Hepatocyte (in vitro differentiated cells): ENCODE measurements around the gene STK11. TPM values are rescaled to one million over a fixed set of nuclear protein-coding genes. Genes with fewer than 3 reads are reported as not detected.
A peak's percentile ranks its signal among the peaks of the same experiment; 100 is the strongest.

Experiments used
- DNase-seq: peaks from one replicate; pipeline ENCODE4 v3.0.0-alpha.2; 2016; ENCODE audit warnings: low spot score
- H2AFZ ChIP-seq: fragments of 200-600 bp; sonication (generic); 2 replicates; pipeline ENCODE4 v1.6.0; 2016; ENCODE audit warnings: antibody characterized with exemption, mild to moderate bottlenecking
- H3K27ac ChIP-seq: fragments of 200-600 bp; sonication (generic); 2 replicates; pipeline ENCODE4 v1.5.1; 2016; ENCODE audit warnings: mild to moderate bottlenecking
- H3K27me3 ChIP-seq: fragments of 200-600 bp; sonication (generic); 2 replicates; pipeline ENCODE4 v1.6.1; 2016
- H3K36me3 ChIP-seq: fragments of 200-600 bp; sonication (generic); replicated peaks from 2 replicates; pipeline ENCODE4 v1.5.1; 2016; ENCODE audit warnings: low read depth; ENCODE audit not compliant: insufficient read depth
- H3K4me1 ChIP-seq: fragments of 200-600 bp; sonication (generic); 2 replicates; pipeline ENCODE4 v1.5.1; 2016; ENCODE audit warnings: mild to moderate bottlenecking, moderate library complexity; ENCODE audit not compliant: insufficient read depth
- H3K4me2 ChIP-seq: fragments of 200-600 bp; sonication (generic); 2 replicates; pipeline ENCODE4 v1.6.0; 2016
- H3K4me3 ChIP-seq: fragments of 200-600 bp; sonication (generic); 2 replicates; pipeline ENCODE4 v1.5.1; 2016; ENCODE audit warnings: mild to moderate bottlenecking
- H3K79me2 ChIP-seq: fragments of 200-600 bp; sonication (generic); 2 replicates; pipeline ENCODE4 v1.6.0; 2017; ENCODE audit warnings: mild to moderate bottlenecking
- H3K9me2 ChIP-seq: fragments of 200-600 bp; sonication (generic); replicated peaks from 2 replicates; pipeline ENCODE4 v1.6.0; 2017; ENCODE audit warnings: mild to moderate bottlenecking; ENCODE audit not compliant: insufficient read depth
- H3K9me3 ChIP-seq: fragments of 200-600 bp; sonication (generic); 2 replicates; pipeline ENCODE4 v1.5.1; 2016; ENCODE audit warnings: low read depth, mild to moderate bottlenecking
- H4K20me1 ChIP-seq: fragments of 200-600 bp; sonication (generic); 2 replicates; pipeline ENCODE4 v1.6.0; 2016; ENCODE audit warnings: mild to moderate bottlenecking; ENCODE audit not compliant: insufficient read depth, poor library complexity, severe bottlenecking
- CTCF ChIP-seq: fragments of 200-600 bp; sonication (generic); IDR thresholded peaks from 2 replicates; pipeline ENCODE4 v1.5.1; 2016; ENCODE audit warnings: antibody characterized with exemption, mild to moderate bottlenecking; ENCODE audit not compliant: poor library complexity
- EZH2 ChIP-seq: fragments of 200-600 bp; sonication (generic); IDR thresholded peaks from 2 replicates; pipeline ENCODE4 v1.6.1; 2016; ENCODE audit warnings: antibody characterized with exemption, mild to moderate bottlenecking, borderline replicate concordance
- EZH2phosphoT487 ChIP-seq: fragments of 200-600 bp; sonication (generic); IDR thresholded peaks from one replicate; pipeline ENCODE4 v1.6.1; 2018; ENCODE audit warnings: antibody characterized with exemption, mild to moderate bottlenecking, low read depth, moderate library complexity; ENCODE audit not compliant: unreplicated experiment, severe bottlenecking
- WGBS: methylation state at CpG from one replicate; pipeline ENCODE4 v1.1.6; 2016; ENCODE audit warnings: low lambda C conversion rate; ENCODE audit errors: missing lambda C conversion rate; 5-methylcytosine and 5-hydroxymethylcytosine counted together
- polyA plus RNA-seq: library from polyadenylated mRNA; unstranded; fragments of >200 nt; fragmentation: Nextera tagmentation; extraction: Ambion mirVana; gene quantifications from 2 replicates; pipeline ENCODE4 v1.2.1, GENCODE V29; 2016
- total RNA-seq: library from RNA; depleted of rRNA; stranded (reverse); fragments of >200 nt; gene quantifications from 2 replicates; pipeline ENCODE4 v1.2.3, GENCODE V29; 2014

The STK11 gene
- total and polyA plus RNA-seq, 2 experiments from 2014 or later: 48.9 to 76.6 TPM

GRCh38 chr19:1255186-1256161 is 49.9 kb downstream of the STK11 start:
- no peak overlapping the region for H3K4me3 ChIP-seq
- no peak overlapping the region for H2AFZ ChIP-seq
- peaks cover 61% of the 10 kb centered on the region for H3K4me1 ChIP-seq

GRCh38 chr19:1256646-1257474 is 51.3 kb downstream of the STK11 start:
- H3K27me3 ChIP-seq: no peaks in the 10 kb centered on the region
- no peak overlapping the region for H3K4me2 ChIP-seq
- peaks cover 30% of the 10 kb centered on the region for H4K20me1 ChIP-seq
- H3K4me1 ChIP-seq: peaks cover 69% of the 10 kb centered on the region
- H3K79me2 ChIP-seq: peaks cover 58% of the 10 kb centered on the region
- 91% methylated on average over 46 of the region's 46 CpGs for WGBS
- H3K4me3 ChIP-seq: no peak overlapping the region
- H3K36me3 ChIP-seq: no peaks in the 10 kb centered on the region
- no peak overlapping the region for H2AFZ ChIP-seq
- peak overlapping the region; percentile 98 for H3K27ac ChIP-seq
- H3K9me3 ChIP-seq: no peaks in the 10 kb centered on the region
- H3K9me2 ChIP-seq: no peaks in the 10 kb centered on the region
- TF ChIP-seq EZH2: no peak
- TF ChIP-seq EZH2phosphoT487: no peak
- TF ChIP-seq CTCF: no peak
- no peak for DNase-seq

More at GRCh38 chr19:1255186-1256161, 49.9 kb downstream of the STK11 start:
- no peaks in the 10 kb centered on the region for H3K9me2 ChIP-seq
- no peak for DNase-seq
- H3K79me2 ChIP-seq: peaks cover 66% of the 10 kb centered on the region
- H3K27ac ChIP-seq: peak overlapping the region; percentile 98
- WGBS: 96% methylated on average over 45 of the region's 52 CpGs
- H3K36me3 ChIP-seq: no peaks in the 10 kb centered on the region
- no peaks in the 10 kb centered on the region for H3K27me3 ChIP-seq
- TF ChIP-seq EZH2: no peak
- TF ChIP-seq CTCF: no peak
- no peak for TF ChIP-seq EZH2phosphoT487
- no peaks in the 10 kb centered on the region for H3K9me3 ChIP-seq
- peaks cover 42% of the 10 kb centered on the region for H4K20me1 ChIP-seq
- peak overlapping the region; percentile 91 for H3K4me2 ChIP-seq

- DNase-seq: no peak
- Histone ChIP-seq H3K4me1 (peaks cover 76% of the 10 kb centered on the region), H3K36me3 (no peaks in the 10 kb centered on the region), H4K20me1 (peaks cover 28% of the 10 kb centered on the region), H3K79me2 (peaks cover 50% of the 10 kb centered on the region), H3K9me3 (no peaks in the 10 kb centered on the region), H3K27ac (peak overlapping the region; percentile 98), H3K4me3 (no peak overlapping the region), H3K4me2 (peak overlapping the region; percentile 86), H2AFZ (no peak overlapping the region), H3K9me2 (no peaks in the 10 kb centered on the region), H3K27me3 (no peaks in the 10 kb centered on the region)
- 77% methylated on average over 22 of the region's 23 CpGs for WGBS
- no peak for TF ChIP-seq CTCF
- no peak for TF ChIP-seq EZH2
- no peak for TF ChIP-seq EZH2phosphoT487
Observed at GRCh38 chr19:1257475-1258162, 52.0 kb downstream of the STK11 start.
